Choroid plexus epithelial cell (primary cell): Measurements from ENCODE around the gene RLF.
"Not testable (repeated sequence)": the region's sequence is repeated elsewhere in the genome, so short reads cannot be mapped to it uniquely, and the experiment has no call there.

ENCODE experiments used
- DNase-seq: peaks from one replicate; pipeline ENCODE4 v3.0.0-alpha.2; 2010; ENCODE audit warnings: low read depth
- H3K4me3 ChIP-seq: 2 replicates; pipeline ENCODE4 v1.5.1; 2011; ENCODE audit warnings: low read depth, mild to moderate bottlenecking, control low read depth, low read length, moderate library complexity
- TF ChIP-seq, protein P1 (sequence below): conservative IDR thresholded peaks from 2 replicates; pipeline ENCODE4 v1.5.1; 2011; ENCODE audit warnings: low read depth, mild to moderate bottlenecking, control low read depth, inconsistent platforms, low read length, moderate library complexity

The RLF gene

DNA sequence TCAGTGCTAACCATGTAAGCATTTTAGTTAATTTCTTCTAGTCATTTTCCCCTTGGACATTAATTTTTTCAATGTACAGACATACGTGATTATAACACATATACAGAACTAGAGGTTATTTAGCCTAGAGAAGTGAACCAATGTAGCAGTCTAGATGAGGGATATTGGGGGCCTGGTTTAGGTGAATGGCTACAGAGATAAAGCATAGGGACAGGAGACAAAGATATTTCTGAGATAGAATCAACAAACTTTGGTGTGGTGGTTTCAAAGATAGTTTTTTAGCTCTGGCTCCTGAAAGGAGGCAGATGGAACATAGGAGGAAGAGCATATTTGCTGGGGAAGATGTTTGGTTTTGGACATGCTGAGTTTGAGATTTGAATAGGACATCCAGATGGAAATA lies 23.0 kb downstream of the RLF start:
- no peak for DNase-seq
- TF ChIP-seq, protein P1, sequence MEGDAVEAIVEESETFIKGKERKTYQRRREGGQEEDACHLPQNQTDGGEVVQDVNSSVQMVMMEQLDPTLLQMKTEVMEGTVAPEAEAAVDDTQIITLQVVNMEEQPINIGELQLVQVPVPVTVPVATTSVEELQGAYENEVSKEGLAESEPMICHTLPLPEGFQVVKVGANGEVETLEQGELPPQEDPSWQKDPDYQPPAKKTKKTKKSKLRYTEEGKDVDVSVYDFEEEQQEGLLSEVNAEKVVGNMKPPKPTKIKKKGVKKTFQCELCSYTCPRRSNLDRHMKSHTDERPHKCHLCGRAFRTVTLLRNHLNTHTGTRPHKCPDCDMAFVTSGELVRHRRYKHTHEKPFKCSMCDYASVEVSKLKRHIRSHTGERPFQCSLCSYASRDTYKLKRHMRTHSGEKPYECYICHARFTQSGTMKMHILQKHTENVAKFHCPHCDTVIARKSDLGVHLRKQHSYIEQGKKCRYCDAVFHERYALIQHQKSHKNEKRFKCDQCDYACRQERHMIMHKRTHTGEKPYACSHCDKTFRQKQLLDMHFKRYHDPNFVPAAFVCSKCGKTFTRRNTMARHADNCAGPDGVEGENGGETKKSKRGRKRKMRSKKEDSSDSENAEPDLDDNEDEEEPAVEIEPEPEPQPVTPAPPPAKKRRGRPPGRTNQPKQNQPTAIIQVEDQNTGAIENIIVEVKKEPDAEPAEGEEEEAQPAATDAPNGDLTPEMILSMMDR = no peak
- H3K4me3 ChIP-seq = no peak overlapping the region

DNA sequence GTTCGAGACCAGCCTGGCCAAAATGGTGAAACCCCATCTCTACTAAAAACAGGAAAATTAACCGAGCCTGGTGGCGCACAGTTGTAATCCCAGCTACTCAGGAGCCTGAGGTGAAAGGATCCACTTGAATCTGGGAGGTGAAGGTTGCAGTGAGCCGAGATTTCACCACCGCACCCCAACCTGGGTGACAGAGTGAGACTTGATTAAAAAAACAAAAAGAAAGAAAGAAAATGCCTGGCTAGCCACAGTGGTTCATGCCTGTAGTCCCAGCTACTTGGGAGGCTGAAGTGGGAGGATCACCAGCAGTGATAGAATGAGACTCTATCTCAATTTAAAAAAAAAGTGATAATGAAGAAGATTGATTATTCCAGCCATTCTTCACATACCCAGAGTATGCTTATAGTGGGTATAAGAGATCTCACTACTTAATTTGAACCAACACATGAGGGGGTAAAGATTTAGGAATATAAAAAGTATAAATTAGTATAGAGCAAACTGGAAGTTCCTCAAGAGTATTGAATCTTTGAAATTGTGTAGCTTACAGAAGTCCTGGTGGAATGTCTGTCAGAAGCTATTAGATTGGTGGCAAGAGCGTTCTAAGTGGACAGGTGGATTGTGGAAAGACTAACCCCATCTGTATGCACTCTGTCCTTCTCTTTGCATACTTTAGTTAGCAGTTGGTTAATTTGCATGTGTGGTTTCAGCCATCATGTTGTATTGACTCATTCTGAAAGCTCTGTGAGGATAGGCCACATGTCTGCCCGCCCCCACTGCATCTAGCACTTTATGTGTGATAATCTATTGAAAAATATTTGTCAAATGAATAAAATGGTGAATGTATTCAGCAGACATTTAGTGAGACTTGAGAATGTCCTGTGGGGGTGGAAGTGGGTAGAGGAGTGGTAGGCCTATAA lies 25.0 kb downstream of the RLF start:
- TF ChIP-seq, protein P1 = no peak
- DNase-seq = peak; percentile 45

DNA sequence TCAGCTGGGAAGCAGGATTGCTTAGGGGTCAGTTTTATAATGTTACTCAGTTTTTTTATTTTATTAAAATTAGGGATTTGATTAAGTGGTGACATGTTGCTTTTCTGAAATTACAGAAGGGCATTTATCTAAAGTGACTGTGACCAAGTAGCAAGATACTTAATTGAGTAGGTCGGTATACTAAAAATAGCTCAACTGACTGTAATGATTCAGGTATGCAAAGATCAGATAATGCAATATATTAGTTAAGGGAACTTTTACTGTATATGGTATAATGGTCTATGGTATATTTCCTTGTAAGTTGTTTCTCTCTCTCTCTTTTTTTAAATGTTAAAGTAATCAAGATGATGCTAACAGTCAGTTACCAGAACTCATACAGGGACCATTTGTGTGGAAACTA lies 26.2 kb downstream of the RLF start:
- H3K4me3 ChIP-seq = no peak overlapping the region
- TF ChIP-seq, protein P1 = no peak
- peak; percentile 16 for DNase-seq

More for the DNA sequence above, 25.0 kb downstream of the RLF start:
- H3K4me3 ChIP-seq = no peak overlapping the region

DNA sequence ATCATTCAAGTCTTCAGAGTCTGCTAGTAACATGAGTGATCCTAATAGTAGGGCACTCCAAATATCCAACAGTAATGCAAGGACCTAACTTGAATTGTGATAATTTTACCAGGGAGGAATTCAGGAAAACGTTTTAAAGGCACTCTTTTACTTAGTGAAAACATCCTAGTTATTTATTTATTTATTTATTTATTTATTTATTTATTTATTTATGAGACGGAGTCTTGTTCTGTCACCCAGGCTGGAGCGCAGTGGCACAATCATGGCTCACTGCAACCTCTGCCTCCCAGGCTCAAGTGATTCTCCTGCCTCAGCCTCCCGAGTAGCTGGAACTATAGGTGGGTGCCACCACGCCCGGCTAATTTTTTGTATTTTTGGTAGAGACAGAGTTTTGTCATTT lies 33.5 kb downstream of the RLF start:
- not testable (repeated sequence) for DNase-seq, H3K4me3 ChIP-seq

DNA sequence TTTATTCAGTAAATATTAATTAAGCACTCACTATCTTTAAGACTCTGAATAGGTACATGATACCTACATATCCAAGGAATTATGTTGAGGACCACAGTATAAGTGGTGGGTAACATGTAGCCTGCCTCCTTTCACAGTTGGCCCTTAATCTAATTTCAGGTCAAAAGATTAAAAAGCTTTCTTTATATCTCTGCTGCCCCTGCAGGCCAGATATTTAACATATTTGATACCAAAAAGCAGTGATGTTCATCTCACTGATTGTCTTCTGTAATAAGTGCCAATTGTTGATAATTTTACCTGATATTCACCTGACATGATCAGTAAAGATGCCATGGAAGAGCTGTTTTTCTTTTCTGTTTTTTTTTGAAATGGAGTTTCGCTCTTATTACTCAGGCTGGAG lies 36.5 kb downstream of the RLF start:
- TF ChIP-seq, protein P1 = peak; percentile 22
- DNase-seq = no peak
- no peak overlapping the region for H3K4me3 ChIP-seq

DNA sequence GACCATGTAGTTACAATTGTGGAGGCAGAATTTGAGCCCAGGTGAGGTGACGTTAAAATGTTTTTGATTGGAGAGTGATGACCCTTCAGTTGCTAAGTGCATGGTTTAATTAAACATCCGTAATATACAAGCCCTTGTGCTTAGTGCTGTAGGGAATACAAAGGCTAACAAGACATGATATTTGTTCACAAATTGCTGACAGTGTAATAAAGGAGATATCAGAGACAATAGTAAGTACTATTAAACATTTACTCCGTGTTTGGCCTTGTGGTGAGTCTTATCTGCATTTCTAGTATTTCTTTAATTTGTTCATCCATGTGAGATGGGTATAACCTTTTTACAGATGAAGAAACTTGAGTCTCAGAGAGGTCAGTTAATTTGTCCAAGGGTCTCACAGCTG lies 37.9 kb downstream of the RLF start:
- TF ChIP-seq, protein P1 = no peak
- no peak overlapping the region for H3K4me3 ChIP-seq
- no peak for DNase-seq

DNA sequence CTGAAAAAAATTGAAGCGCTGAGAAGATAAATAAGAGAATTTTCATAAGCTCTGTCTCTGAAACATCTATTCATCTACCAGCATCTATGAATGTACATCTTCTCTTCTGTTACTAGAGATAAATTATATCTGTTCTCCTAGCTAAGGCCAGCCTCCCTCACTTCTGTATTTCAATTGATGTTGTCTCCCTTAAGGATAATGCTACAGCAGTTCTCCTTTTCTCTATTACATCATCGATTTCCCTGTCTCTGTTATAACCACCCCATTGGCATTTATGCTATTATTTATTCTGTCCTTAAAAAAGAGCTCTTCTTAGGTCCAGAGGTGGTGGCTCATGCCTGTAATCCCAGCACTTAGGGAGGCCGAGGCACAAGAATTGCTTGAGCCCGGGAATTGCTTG lies 43.7 kb downstream of the RLF start:
- TF ChIP-seq, protein P1 = no peak

More for the DNA sequence above, 43.7 kb downstream of the RLF start:
- H3K4me3 ChIP-seq = no peak overlapping the region
- no peak for DNase-seq
